Measurements from ENCODE around the gene CTNNA3.

Gene CTNNA3

DNA sequence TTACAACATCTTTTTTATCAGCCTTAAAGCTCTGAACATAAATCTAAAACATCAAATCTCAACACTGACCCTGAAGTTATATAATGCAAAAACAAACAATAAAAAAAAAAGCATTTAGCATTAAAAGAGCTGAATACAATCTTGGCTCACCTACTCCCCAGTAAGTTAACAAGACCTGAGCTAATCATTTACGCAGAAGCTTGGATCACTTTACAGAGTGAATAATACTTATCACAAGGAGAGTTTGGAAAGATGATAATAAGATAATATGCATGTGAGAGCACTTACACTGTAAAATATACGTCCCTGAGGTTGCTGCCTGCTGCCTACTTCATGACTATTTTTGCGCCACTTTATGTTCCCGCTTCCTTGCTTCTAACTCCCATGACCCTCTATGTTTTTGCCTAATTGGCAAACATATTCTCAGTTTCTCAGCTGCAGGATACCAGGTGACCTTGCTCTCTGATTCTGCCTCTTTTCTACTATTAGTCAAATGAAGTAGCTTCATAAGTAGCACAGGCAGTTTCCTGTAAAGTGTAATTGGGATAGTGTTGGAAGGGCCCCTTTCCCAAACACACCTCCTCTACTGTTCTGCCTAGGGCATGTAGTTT is 436.6 kb downstream of the CTNNA3 start (continued):
- TF ChIP-seq ZNF266 (tag by site-specific recombination; IDR thresholded peaks at IDR 0.05; ENCODE audit: low read depth) (no peak), TCF7L2 (IDR thresholded peaks at IDR 0.05; ENCODE audit: borderline replicate concordance, low read depth, low read length) (peak; percentile 81; the same call in 1 of the 2 replicates), MEIS1 (CRISPR knock-in tag; IDR thresholded peaks at IDR 0.05; ENCODE audit: borderline replicate concordance) (no peak), ZNF211 (tag by site-specific recombination; IDR thresholded peaks at IDR 0.05; ENCODE audit: low read depth) (no peak), ZNF184 (tag by site-specific recombination; IDR thresholded peaks at IDR 0.05) (no peak), ZNF239 (tag by site-specific recombination; IDR thresholded peaks at IDR 0.05) (no peak), WT1 (tag by site-specific recombination; IDR thresholded peaks at IDR 0.05) (peak; percentile 99), ZNF274 (IDR thresholded peaks at IDR 0.05; ENCODE audit: low read length) (no peak), ZNF274 (tag by site-specific recombination; IDR thresholded peaks at IDR 0.05; ENCODE audit: borderline replicate concordance) (no peak), ZNF585B (tag by site-specific recombination; IDR thresholded peaks at IDR 0.05) (no peak), ZXDB (tag by site-specific recombination; IDR thresholded peaks at IDR 0.05) (no peak), HOXD13 (CRISPR knock-in tag; IDR thresholded peaks at IDR 0.05; ENCODE audit: borderline replicate concordance) (peak; percentile 78; the same call in 1 of the 2 replicates), KLF8 (tag by site-specific recombination; IDR thresholded peaks at IDR 0.05) (0 out of 2 replicates have a peak, but pooled peaks have one; percentile 32), ZNF366 (tag by site-specific recombination; conservative IDR thresholded peaks at IDR 0.05) (no peak), ZNF624 (tag by site-specific recombination; IDR thresholded peaks at IDR 0.05) (no peak), IKZF3 (tag by site-specific recombination; IDR thresholded peaks at IDR 0.05) (no peak), ZNF600 (tag by site-specific recombination; IDR thresholded peaks at IDR 0.05) (no peak)
- TF ChIP-seq, protein P1, sequence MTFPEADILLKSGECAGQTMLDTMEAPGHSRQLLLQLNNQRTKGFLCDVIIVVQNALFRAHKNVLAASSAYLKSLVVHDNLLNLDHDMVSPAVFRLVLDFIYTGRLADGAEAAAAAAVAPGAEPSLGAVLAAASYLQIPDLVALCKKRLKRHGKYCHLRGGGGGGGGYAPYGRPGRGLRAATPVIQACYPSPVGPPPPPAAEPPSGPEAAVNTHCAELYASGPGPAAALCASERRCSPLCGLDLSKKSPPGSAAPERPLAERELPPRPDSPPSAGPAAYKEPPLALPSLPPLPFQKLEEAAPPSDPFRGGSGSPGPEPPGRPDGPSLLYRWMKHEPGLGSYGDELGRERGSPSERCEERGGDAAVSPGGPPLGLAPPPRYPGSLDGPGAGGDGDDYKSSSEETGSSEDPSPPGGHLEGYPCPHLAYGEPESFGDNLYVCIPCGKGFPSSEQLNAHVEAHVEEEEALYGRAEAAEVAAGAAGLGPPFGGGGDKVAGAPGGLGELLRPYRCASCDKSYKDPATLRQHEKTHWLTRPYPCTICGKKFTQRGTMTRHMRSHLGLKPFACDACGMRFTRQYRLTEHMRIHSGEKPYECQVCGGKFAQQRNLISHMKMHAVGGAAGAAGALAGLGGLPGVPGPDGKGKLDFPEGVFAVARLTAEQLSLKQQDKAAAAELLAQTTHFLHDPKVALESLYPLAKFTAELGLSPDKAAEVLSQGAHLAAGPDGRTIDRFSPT (tag by site-specific recombination; IDR thresholded peaks at IDR 0.05), result peak; percentile 60; the same call in 1 of the 2 replicates
- TF ChIP-seq, protein P2, sequence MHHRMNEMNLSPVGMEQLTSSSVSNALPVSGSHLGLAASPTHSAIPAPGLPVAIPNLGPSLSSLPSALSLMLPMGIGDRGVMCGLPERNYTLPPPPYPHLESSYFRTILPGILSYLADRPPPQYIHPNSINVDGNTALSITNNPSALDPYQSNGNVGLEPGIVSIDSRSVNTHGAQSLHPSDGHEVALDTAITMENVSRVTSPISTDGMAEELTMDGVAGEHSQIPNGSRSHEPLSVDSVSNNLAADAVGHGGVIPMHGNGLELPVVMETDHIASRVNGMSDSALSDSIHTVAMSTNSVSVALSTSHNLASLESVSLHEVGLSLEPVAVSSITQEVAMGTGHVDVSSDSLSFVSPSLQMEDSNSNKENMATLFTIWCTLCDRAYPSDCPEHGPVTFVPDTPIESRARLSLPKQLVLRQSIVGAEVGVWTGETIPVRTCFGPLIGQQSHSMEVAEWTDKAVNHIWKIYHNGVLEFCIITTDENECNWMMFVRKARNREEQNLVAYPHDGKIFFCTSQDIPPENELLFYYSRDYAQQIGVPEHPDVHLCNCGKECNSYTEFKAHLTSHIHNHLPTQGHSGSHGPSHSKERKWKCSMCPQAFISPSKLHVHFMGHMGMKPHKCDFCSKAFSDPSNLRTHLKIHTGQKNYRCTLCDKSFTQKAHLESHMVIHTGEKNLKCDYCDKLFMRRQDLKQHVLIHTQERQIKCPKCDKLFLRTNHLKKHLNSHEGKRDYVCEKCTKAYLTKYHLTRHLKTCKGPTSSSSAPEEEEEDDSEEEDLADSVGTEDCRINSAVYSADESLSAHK (tag by site-specific recombination; IDR thresholded peaks at IDR 0.05), result no peak
- TF ChIP-seq, protein P3, sequence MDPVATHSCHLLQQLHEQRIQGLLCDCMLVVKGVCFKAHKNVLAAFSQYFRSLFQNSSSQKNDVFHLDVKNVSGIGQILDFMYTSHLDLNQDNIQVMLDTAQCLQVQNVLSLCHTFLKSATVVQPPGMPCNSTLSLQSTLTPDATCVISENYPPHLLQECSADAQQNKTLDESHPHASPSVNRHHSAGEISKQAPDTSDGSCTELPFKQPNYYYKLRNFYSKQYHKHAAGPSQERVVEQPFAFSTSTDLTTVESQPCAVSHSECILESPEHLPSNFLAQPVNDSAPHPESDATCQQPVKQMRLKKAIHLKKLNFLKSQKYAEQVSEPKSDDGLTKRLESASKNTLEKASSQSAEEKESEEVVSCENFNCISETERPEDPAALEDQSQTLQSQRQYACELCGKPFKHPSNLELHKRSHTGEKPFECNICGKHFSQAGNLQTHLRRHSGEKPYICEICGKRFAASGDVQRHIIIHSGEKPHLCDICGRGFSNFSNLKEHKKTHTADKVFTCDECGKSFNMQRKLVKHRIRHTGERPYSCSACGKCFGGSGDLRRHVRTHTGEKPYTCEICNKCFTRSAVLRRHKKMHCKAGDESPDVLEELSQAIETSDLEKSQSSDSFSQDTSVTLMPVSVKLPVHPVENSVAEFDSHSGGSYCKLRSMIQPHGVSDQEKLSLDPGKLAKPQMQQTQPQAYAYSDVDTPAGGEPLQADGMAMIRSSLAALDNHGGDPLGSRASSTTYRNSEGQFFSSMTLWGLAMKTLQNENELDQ (tag by site-specific recombination; IDR thresholded peaks at IDR 0.05; ENCODE audit: low read depth), result no peak
- TF ChIP-seq, protein P4, sequence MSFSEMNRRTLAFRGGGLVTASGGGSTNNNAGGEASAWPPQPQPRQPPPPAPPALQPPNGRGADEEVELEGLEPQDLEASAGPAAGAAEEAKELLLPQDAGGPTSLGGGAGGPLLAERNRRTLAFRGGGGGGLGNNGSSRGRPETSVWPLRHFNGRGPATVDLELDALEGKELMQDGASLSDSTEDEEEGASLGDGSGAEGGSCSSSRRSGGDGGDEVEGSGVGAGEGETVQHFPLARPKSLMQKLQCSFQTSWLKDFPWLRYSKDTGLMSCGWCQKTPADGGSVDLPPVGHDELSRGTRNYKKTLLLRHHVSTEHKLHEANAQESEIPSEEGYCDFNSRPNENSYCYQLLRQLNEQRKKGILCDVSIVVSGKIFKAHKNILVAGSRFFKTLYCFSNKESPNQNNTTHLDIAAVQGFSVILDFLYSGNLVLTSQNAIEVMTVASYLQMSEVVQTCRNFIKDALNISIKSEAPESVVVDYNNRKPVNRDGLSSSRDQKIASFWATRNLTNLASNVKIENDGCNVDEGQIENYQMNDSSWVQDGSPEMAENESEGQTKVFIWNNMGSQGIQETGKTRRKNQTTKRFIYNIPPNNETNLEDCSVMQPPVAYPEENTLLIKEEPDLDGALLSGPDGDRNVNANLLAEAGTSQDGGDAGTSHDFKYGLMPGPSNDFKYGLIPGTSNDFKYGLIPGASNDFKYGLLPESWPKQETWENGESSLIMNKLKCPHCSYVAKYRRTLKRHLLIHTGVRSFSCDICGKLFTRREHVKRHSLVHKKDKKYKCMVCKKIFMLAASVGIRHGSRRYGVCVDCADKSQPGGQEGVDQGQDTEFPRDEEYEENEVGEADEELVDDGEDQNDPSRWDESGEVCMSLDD (tag by site-specific recombination; IDR thresholded peaks at IDR 0.05), result no peak
- TF ChIP-seq, protein P5, sequence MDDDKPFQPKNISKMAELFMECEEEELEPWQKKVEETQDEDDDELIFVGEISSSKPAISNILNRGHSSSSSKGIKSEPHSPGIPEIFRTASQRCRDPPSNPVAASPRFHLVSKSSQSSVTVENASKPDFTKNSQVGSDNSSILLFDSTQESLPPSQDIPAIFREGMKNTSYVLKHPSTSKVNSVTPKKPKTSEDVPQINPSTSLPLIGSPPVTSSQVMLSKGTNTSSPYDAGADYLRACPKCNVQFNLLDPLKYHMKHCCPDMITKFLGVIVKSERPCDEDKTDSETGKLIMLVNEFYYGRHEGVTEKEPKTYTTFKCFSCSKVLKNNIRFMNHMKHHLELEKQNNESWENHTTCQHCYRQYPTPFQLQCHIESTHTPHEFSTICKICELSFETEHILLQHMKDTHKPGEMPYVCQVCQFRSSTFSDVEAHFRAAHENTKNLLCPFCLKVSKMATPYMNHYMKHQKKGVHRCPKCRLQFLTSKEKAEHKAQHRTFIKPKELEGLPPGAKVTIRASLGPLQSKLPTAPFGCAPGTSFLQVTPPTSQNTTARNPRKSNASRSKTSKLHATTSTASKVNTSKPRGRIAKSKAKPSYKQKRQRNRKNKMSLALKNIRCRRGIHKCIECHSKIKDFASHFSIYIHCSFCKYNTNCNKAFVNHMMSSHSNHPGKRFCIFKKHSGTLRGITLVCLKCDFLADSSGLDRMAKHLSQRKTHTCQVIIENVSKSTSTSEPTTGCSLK (tag by site-specific recombination; IDR thresholded peaks at IDR 0.05), result no peak
- TF ChIP-seq, protein P6, sequence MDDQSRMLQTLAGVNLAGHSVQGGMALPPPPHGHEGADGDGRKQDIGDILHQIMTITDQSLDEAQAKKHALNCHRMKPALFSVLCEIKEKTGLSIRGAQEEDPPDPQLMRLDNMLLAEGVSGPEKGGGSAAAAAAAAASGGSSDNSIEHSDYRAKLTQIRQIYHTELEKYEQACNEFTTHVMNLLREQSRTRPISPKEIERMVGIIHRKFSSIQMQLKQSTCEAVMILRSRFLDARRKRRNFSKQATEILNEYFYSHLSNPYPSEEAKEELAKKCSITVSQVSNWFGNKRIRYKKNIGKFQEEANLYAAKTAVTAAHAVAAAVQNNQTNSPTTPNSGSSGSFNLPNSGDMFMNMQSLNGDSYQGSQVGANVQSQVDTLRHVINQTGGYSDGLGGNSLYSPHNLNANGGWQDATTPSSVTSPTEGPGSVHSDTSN (CRISPR knock-in tag; IDR thresholded peaks at IDR 0.05), result no peak
- TF ChIP-seq, protein P7, sequence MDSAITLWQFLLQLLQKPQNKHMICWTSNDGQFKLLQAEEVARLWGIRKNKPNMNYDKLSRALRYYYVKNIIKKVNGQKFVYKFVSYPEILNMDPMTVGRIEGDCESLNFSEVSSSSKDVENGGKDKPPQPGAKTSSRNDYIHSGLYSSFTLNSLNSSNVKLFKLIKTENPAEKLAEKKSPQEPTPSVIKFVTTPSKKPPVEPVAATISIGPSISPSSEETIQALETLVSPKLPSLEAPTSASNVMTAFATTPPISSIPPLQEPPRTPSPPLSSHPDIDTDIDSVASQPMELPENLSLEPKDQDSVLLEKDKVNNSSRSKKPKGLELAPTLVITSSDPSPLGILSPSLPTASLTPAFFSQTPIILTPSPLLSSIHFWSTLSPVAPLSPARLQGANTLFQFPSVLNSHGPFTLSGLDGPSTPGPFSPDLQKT (IDR thresholded peaks at IDR 0.05; ENCODE audit: borderline replicate concordance, low read depth, low read length), result no peak
